Body of pancreas (tissue), 4 donors: ENCODE measurements around the gene ANKRD66.

Experiments
- POLR2A ChIP-seq, 3 donors: fragments of 450-650 bp; IDR thresholded peaks; one replicate each; pipeline ENCODE4 v1.6.1; 2016; ENCODE audit warnings: antibody characterized with exemption in 3 of 3, mild to moderate bottlenecking in 2 of 3
- TF ChIP-seq, protein P1 (sequence below), 7 experiments: fragments of 450-650 bp in 4 of 7; fragments of 200-600 bp in 3 of 7; sonication (generic) in 3 of 7; IDR thresholded peaks; one replicate each; pipeline ENCODE4 v1.5.1; 2016 to 2019; ENCODE audit warnings: antibody characterized with exemption in 7 of 7

DNA sequence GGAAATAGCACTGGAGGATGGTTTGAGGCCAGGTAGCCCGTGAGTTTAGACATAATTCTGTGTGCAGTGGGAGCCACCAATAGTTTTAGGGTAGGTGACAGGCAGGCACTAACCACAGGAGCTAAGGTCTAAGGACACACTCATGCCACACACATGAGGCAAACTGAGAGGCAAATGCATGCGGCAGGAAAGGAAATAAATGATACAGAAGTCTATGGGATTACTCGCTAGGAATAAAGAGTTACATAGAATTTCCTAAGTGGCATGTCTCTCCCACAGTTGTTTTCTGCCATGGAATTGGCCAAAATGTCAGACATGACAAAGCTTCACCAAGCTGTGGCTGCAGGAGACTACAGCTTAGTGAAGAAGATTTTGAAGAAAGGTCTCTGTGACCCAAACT lies 4.9 kb downstream of the ANKRD66 start:
- TF ChIP-seq, protein P1, sequence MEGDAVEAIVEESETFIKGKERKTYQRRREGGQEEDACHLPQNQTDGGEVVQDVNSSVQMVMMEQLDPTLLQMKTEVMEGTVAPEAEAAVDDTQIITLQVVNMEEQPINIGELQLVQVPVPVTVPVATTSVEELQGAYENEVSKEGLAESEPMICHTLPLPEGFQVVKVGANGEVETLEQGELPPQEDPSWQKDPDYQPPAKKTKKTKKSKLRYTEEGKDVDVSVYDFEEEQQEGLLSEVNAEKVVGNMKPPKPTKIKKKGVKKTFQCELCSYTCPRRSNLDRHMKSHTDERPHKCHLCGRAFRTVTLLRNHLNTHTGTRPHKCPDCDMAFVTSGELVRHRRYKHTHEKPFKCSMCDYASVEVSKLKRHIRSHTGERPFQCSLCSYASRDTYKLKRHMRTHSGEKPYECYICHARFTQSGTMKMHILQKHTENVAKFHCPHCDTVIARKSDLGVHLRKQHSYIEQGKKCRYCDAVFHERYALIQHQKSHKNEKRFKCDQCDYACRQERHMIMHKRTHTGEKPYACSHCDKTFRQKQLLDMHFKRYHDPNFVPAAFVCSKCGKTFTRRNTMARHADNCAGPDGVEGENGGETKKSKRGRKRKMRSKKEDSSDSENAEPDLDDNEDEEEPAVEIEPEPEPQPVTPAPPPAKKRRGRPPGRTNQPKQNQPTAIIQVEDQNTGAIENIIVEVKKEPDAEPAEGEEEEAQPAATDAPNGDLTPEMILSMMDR (IDR thresholded peaks at IDR 0.05): no peak
- TF ChIP-seq POLR2A (IDR thresholded peaks at IDR 0.05): no peak
